ENCODE data around the gene CGNL1.

CGNL1 gene

DNA sequence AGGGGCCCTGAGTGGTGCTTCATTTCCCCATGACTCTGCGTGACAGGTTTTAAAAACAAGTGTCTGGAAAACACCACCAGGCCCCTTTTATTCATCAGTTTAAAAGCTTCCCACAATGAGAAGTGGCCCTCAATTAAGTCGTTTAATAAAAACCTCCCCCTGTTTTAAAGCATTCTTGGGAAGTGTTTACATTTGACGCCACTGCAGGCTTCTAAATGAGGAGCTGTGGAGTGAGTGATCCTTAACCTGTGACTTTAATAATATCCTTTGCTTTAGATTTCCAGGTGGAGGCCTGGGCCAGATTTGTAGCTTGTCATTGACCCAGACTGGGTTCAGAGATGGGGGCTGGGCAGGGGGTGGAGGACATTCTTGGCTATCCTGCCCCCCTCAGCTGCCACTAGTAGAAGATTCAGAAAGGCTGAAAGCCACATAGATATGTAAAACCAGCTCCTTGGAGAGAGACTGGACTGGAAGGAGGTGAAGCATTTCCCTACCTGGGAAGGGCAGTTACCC is 11.3 kb downstream of the CGNL1 start:
- no peak overlapping the region for H2AFZ ChIP-seq (ENCODE audit: low read length)
- H3K4me1 ChIP-seq (ENCODE audit: insufficient read depth, low read length, severe bottlenecking), result no peaks in the 10 kb centered on the region
- peaks cover 6% of the 10 kb centered on the region; the same call in 1 of the 2 replicates for H3K27me3 ChIP-seq (ENCODE audit: insufficient read depth, low read length)
- H4K20me1 ChIP-seq (ENCODE audit: insufficient read depth, low read length), result no peaks in the 10 kb centered on the region
- no peaks in the 10 kb centered on the region for H3K79me2 ChIP-seq (ENCODE audit: insufficient read depth, low read length)
- H3K4me2 ChIP-seq (ENCODE audit: low read length), result no peak overlapping the region
- H3K9me3 ChIP-seq (ENCODE audit: low read length), result no peaks in the 10 kb centered on the region
- no peaks in the 10 kb centered on the region for H3K9me2 ChIP-seq (ENCODE audit: low read depth, low read length)
- no peak overlapping the region for H3K9ac ChIP-seq (ENCODE audit: low read length)
- H3F3A ChIP-seq (ENCODE audit: insufficient read depth, low read length), result no peaks in the 10 kb centered on the region
- H3K27ac ChIP-seq (ENCODE audit: low read depth, low read length, poor library complexity, severe bottlenecking), result no peak overlapping the region
- TF ChIP-seq, protein P1, sequence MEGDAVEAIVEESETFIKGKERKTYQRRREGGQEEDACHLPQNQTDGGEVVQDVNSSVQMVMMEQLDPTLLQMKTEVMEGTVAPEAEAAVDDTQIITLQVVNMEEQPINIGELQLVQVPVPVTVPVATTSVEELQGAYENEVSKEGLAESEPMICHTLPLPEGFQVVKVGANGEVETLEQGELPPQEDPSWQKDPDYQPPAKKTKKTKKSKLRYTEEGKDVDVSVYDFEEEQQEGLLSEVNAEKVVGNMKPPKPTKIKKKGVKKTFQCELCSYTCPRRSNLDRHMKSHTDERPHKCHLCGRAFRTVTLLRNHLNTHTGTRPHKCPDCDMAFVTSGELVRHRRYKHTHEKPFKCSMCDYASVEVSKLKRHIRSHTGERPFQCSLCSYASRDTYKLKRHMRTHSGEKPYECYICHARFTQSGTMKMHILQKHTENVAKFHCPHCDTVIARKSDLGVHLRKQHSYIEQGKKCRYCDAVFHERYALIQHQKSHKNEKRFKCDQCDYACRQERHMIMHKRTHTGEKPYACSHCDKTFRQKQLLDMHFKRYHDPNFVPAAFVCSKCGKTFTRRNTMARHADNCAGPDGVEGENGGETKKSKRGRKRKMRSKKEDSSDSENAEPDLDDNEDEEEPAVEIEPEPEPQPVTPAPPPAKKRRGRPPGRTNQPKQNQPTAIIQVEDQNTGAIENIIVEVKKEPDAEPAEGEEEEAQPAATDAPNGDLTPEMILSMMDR (IDR thresholded peaks at IDR 0.05; ENCODE audit: low read length), result no peak
- TF ChIP-seq EZH2 (IDR thresholded peaks at IDR 0.05; ENCODE audit: borderline replicate concordance, low read length), result no peak
- H3K36me3 ChIP-seq (ENCODE audit: insufficient read depth, low read length), result no peaks in the 10 kb centered on the region
- no peak overlapping the region for H3K4me3 ChIP-seq (ENCODE audit: low read depth, low read length, poor library complexity, severe bottlenecking)

DNA sequence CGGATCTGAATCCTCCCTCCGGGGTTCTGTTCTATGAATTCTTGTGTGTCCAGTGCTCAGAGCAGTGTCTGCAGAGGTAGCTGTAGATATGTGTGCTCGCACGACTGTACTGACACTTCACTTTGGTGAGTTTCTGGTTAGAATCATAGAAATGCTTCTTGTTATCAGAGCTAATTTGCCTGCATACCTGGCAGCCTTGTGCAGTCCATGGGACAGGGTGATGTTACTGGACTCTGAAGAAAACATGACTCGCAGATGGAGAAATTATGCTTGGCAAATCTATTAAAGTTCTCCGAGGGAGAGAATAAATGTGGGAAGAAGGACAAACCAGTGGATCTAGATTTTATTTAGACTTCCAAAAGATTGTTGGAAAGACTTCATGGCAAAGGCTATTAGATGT is 12.2 kb downstream of the CGNL1 start:
- Histone ChIP-seq H3K9me2 (ENCODE audit: low read depth, low read length) (no peaks in the 10 kb centered on the region), H3K27ac (ENCODE audit: low read depth, low read length, poor library complexity, severe bottlenecking) (no peak overlapping the region), H3K4me1 (ENCODE audit: insufficient read depth, low read length, severe bottlenecking) (no peaks in the 10 kb centered on the region), H3K4me3 (ENCODE audit: low read depth, low read length, poor library complexity, severe bottlenecking) (no peak overlapping the region), H3K36me3 (ENCODE audit: insufficient read depth, low read length) (no peaks in the 10 kb centered on the region), H4K20me1 (ENCODE audit: insufficient read depth, low read length) (no peaks in the 10 kb centered on the region), H3F3A (ENCODE audit: insufficient read depth, low read length) (no peaks in the 10 kb centered on the region), H2AFZ (ENCODE audit: low read length) (no peak overlapping the region), H3K4me2 (ENCODE audit: low read length) (no peak overlapping the region), H3K9me3 (ENCODE audit: low read length) (no peaks in the 10 kb centered on the region), H3K9ac (ENCODE audit: low read length) (no peak overlapping the region), H3K79me2 (ENCODE audit: insufficient read depth, low read length) (no peaks in the 10 kb centered on the region), H3K27me3 (ENCODE audit: insufficient read depth, low read length) (peaks cover 6% of the 10 kb centered on the region; the same call in 1 of the 2 replicates)
- TF ChIP-seq, protein P1 (IDR thresholded peaks at IDR 0.05; ENCODE audit: low read length), result no peak
- TF ChIP-seq EZH2 (IDR thresholded peaks at IDR 0.05; ENCODE audit: borderline replicate concordance, low read length), result no peak

DNA sequence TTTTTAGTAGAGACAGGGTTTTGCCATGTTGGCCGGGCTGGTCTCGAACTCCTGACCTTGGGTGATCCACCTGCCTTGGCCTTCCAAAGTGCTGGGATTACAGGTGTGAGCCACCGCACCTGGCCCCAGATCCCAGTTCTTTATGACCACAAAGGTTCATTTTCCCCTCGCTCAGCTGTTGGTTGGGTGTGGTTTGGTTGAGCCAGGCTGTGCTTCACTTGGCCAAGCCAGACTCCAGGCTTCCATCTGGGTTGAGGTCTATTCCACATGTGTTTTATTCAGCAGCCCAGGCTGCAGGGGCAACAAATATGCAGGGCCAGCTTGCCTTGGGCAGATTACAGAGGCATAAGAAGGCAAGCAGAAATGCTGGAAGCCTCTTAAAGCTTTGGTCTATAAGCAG is 13.7 kb downstream of the CGNL1 start:
- no peak overlapping the region for H3K4me2 ChIP-seq (ENCODE audit: low read length)
- peaks cover 6% of the 10 kb centered on the region; the same call in 1 of the 2 replicates for H3K27me3 ChIP-seq (ENCODE audit: insufficient read depth, low read length)
- no peak for TF ChIP-seq EZH2 (IDR thresholded peaks at IDR 0.05; ENCODE audit: borderline replicate concordance, low read length)
- TF ChIP-seq, protein P1 (IDR thresholded peaks at IDR 0.05; ENCODE audit: low read length), result no peak
- no peaks in the 10 kb centered on the region for H3K36me3 ChIP-seq (ENCODE audit: insufficient read depth, low read length)
- no peak overlapping the region for H3K9ac ChIP-seq (ENCODE audit: low read length)
- H4K20me1 ChIP-seq (ENCODE audit: insufficient read depth, low read length), result no peaks in the 10 kb centered on the region
- no peak overlapping the region for H3K4me3 ChIP-seq (ENCODE audit: low read depth, low read length, poor library complexity, severe bottlenecking)
- H3K9me2 ChIP-seq (ENCODE audit: low read depth, low read length), result no peaks in the 10 kb centered on the region
- H3K27ac ChIP-seq (ENCODE audit: low read depth, low read length, poor library complexity, severe bottlenecking), result no peak overlapping the region
- H2AFZ ChIP-seq (ENCODE audit: low read length), result no peak overlapping the region
- no peaks in the 10 kb centered on the region for H3K4me1 ChIP-seq (ENCODE audit: insufficient read depth, low read length, severe bottlenecking)
- no peaks in the 10 kb centered on the region for H3K79me2 ChIP-seq (ENCODE audit: insufficient read depth, low read length)
- no peaks in the 10 kb centered on the region for H3F3A ChIP-seq (ENCODE audit: insufficient read depth, low read length)
- H3K9me3 ChIP-seq (ENCODE audit: low read length), result no peaks in the 10 kb centered on the region
